BE2C (cell line): ENCODE data around the gene WWOX.

Experiments used
- DNase-seq: peaks from one replicate; pipeline ENCODE4 v3.0.0-alpha.2; 2020
- H3K27me3 ChIP-seq: fragments of 250-450 bp; sonication (Bioruptor Pico); 2 replicates; pipeline ENCODE4 v1.5.1; 2020; ENCODE audit warnings: mild to moderate bottlenecking
- H3K36me3 ChIP-seq: fragments of 250-450 bp; sonication (Bioruptor Pico); 2 replicates; pipeline ENCODE4 v1.5.1; 2020; ENCODE audit warnings: mild to moderate bottlenecking
- H3K4me1 ChIP-seq: fragments of 250-450 bp; sonication (Bioruptor Pico); 2 replicates; pipeline ENCODE4 v1.5.1; 2020
- H3K4me3 ChIP-seq: 2 replicates; pipeline ENCODE4 v1.5.1; 2011; ENCODE audit warnings: low read depth, low read length
- H3K9me3 ChIP-seq: fragments of 250-450 bp; sonication (Bioruptor Pico); 2 replicates; pipeline ENCODE4 v1.5.1; 2020
- CTCF ChIP-seq: IDR thresholded peaks from 2 replicates; pipeline ENCODE4 v1.5.1; 2012; ENCODE audit warnings: mild to moderate bottlenecking, low read depth, low read length

Gene WWOX

GRCh38 chr16:78750611-78751010 is 651.2 kb downstream of the WWOX start:
- Histone ChIP-seq H3K9me3 (no peaks in the 10 kb centered on the region), H3K4me3 (no peak overlapping the region), H3K27me3 (no peaks in the 10 kb centered on the region), H3K4me1 (no peaks in the 10 kb centered on the region), H3K36me3 (no peaks in the 10 kb centered on the region)
- TF ChIP-seq CTCF, result no peak
- DNase-seq, result no peak

- Histone ChIP-seq H3K4me3 (no peak overlapping the region), H3K36me3 (no peaks in the 10 kb centered on the region), H3K9me3 (no peaks in the 10 kb centered on the region), H3K4me1 (no peaks in the 10 kb centered on the region), H3K27me3 (no peaks in the 10 kb centered on the region)
- DNase-seq, result no peak
- TF ChIP-seq CTCF, result no peak
Measured at GRCh38 chr16:78751601-78752000, 652.1 kb downstream of the WWOX start.

- DNase-seq, result no peak
- Histone ChIP-seq H3K36me3 (no peaks in the 10 kb centered on the region), H3K27me3 (no peaks in the 10 kb centered on the region), H3K9me3 (no peaks in the 10 kb centered on the region), H3K4me1 (no peaks in the 10 kb centered on the region), H3K4me3 (no peak overlapping the region)
- TF ChIP-seq CTCF, result no peak
Measured at GRCh38 chr16:78754713-78755112, 655.3 kb downstream of the WWOX start.

GRCh38 chr16:78755751-78756661 is 656.6 kb downstream of the WWOX start:
- no peaks in the 10 kb centered on the region for H3K27me3 ChIP-seq
- no peaks in the 10 kb centered on the region for H3K36me3 ChIP-seq
- no peak overlapping the region for H3K4me3 ChIP-seq
- no peaks in the 10 kb centered on the region for H3K4me1 ChIP-seq
- H3K9me3 ChIP-seq, result no peaks in the 10 kb centered on the region
- no peak for DNase-seq
- TF ChIP-seq CTCF, result no peak

GRCh38 chr16:78759596-78759995 is 660.1 kb downstream of the WWOX start:
- no peak for DNase-seq
- Histone ChIP-seq H3K36me3 (no peaks in the 10 kb centered on the region), H3K4me3 (no peak overlapping the region), H3K27me3 (no peaks in the 10 kb centered on the region), H3K4me1 (no peaks in the 10 kb centered on the region), H3K9me3 (no peaks in the 10 kb centered on the region)
- no peak for TF ChIP-seq CTCF

GRCh38 chr16:78760611-78761010 is 661.2 kb downstream of the WWOX start:
- Histone ChIP-seq H3K4me3 (no peak overlapping the region), H3K9me3 (no peaks in the 10 kb centered on the region), H3K36me3 (no peaks in the 10 kb centered on the region), H3K27me3 (no peaks in the 10 kb centered on the region), H3K4me1 (no peaks in the 10 kb centered on the region)
- DNase-seq, result no peak
- TF ChIP-seq CTCF, result no peak
